ENCODE results near the gene BCAS1.
"Not testable (repeated sequence)": the region's sequence is repeated elsewhere in the genome, so short reads cannot be mapped to it uniquely, and the experiment has no call there.

Gene BCAS1

GRCh38 chr20:53933232-53933846 lies 137.1 kb downstream of the BCAS1 start (continued):
- TF ChIP-seq, protein P1, sequence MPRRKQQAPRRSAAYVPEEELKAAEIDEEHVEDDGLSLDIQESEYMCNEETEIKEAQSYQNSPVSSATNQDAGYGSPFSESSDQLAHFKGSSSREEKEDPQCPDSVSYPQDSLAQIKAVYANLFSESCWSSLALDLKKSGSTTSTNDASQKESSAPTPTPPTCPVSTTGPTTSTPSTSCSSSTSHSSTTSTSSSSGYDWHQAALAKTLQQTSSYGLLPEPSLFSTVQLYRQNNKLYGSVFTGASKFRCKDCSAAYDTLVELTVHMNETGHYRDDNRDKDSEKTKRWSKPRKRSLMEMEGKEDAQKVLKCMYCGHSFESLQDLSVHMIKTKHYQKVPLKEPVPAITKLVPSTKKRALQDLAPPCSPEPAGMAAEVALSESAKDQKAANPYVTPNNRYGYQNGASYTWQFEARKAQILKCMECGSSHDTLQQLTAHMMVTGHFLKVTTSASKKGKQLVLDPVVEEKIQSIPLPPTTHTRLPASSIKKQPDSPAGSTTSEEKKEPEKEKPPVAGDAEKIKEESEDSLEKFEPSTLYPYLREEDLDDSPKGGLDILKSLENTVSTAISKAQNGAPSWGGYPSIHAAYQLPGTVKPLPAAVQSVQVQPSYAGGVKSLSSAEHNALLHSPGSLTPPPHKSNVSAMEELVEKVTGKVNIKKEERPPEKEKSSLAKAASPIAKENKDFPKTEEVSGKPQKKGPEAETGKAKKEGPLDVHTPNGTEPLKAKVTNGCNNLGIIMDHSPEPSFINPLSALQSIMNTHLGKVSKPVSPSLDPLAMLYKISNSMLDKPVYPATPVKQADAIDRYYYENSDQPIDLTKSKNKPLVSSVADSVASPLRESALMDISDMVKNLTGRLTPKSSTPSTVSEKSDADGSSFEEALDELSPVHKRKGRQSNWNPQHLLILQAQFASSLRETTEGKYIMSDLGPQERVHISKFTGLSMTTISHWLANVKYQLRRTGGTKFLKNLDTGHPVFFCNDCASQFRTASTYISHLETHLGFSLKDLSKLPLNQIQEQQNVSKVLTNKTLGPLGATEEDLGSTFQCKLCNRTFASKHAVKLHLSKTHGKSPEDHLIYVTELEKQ (tag by site-specific recombination; IDR thresholded peaks at IDR 0.05; ENCODE audit: borderline replicate concordance): no peak
- TF ChIP-seq ZNF132 (tag by site-specific recombination; IDR thresholded peaks at IDR 0.05; ENCODE audit: borderline replicate concordance) (no peak), ZSCAN30 (tag by site-specific recombination; IDR thresholded peaks at IDR 0.05) (no peak), ZNF121 (tag by site-specific recombination; IDR thresholded peaks at IDR 0.05) (no peak)

DNA sequence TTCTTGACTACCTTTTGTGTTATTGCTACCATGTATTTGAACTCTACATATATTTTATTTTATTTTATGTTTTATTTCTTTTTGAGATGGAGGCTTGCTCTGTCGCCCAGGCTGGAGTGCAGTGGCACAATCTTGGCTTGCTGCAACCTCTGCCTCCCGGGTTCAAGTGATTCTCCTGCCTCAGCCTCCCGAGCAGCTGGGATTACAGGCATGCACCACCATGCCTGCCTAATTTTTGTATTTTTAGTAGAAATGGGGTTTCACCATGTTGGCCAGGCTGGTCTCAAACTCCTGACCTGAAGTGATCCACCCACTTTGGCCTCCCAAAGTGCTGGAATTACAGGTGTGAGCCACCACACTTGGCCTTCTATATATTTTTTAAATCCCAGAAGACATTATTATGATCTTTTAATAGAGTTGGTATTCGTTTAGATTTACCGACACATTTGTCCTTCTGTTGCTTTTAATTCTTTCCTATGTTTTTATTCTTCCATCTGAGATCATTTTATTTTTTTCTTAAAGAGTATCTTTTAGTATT lies 137.7 kb downstream of the BCAS1 start:
- CTCF ChIA-PET: interaction anchor here (0.6 to 0.7 kb wide), 2 partner anchors 96 to 1965 kb away, joined by 3 to 4 read pairs; no protein-coding TSS in a partner anchor
- H3K27ac ChIP-seq (ENCODE audit: extremely low read depth, low read depth, low read length); POLR2A ChIA-PET; H3K4me3 ChIP-seq (ENCODE audit: low read depth, low read length); H3K4me1 ChIP-seq (ENCODE audit: control insufficient read depth, insufficient read depth, low read length); H3K36me3 ChIP-seq (ENCODE audit: control insufficient read depth in 2 of 2, insufficient read depth in 1 of 2, low read length in 2 of 2); H3K9me3 ChIP-seq (ENCODE audit: control insufficient read depth, insufficient read depth, low read depth, low read length): not testable (repeated sequence)

DNA sequence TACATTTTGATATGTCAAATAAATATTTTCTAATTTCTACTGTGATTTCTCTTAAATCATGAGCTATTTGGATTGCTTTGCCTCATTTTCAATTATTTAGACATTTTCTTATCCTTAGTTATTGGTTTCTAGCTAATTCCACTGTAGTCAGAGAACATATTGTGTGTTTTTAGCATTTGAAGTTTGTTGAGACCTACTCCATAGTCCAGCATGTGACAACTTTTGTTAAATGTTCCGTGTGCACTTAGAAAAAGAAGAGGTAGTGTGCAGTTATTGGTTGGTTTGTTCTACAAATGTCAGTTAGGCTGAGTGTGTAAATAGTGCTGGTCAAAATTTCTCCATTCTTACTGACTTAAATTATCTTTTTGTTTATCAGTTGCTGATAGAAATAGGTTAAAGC lies 138.8 kb downstream of the BCAS1 start:
- TF ChIP-seq KLF8 (tag by site-specific recombination; IDR thresholded peaks at IDR 0.05): no peak
- H3K36me3 ChIP-seq (ENCODE audit: control insufficient read depth in 2 of 2, insufficient read depth in 1 of 2, low read length in 2 of 2): no peaks in the 10 kb centered on the region
- no peaks in the 10 kb centered on the region; the same call in 1 of the 2 replicates for H3K4me1 ChIP-seq (ENCODE audit: control insufficient read depth, insufficient read depth, low read length)
- ChIA-PET POLR2A (no interaction called here), CTCF (interaction anchor here (0.7 to 2.5 kb wide), 3 partner anchors 9 to 171 kb away, joined by 3 to 16 read pairs (median 3); no protein-coding TSS in a partner anchor)
- no peak overlapping the region for H3K4me3 ChIP-seq (ENCODE audit: low read depth, low read length)
- no peaks in the 10 kb centered on the region for H3K9me3 ChIP-seq (ENCODE audit: control insufficient read depth, insufficient read depth, low read depth, low read length)
- H3K27ac ChIP-seq (ENCODE audit: extremely low read depth, low read depth, low read length): no peak overlapping the region

DNA sequence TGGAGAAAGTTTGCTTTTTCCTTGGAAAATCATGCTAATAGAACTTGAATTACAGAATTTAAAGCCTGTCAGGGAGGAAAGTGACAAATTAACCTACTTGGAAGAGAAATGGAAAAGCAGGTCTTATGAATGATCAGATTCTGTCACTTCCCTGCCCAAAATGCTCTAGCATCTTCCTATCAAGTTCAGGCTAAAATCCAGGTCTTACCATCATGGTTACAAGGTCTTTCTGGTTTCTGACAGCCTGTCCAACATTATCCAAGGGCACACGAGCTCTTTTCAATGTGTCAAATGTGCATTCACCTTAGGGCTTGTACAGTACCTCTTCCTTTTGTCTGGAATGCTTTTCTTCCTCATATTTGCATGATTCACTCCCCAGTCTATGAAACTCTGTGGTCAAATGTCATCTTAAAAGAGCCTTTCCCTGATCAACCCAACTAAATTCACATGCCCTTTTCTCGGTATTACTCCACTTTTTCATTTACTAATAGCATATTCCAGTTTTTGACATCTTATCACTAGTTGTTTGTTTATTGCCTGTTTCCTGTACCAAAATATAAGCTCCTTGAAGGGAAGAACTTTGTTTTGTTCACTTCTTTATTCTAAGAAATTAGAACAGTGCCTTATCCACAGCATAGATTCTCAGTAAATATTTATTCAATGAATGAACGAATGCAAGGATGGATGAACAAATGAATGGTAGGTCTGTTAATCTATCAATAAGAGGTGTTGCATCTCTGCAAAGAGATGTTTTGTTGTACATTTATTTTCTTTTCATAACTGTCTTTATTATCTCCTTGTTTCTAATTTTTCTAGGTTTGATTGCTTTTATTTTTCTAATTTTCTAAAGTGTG lies 139.5 kb downstream of the BCAS1 start:
- no peak overlapping the region for H3K27ac ChIP-seq (ENCODE audit: extremely low read depth, low read depth, low read length)
- no peaks in the 10 kb centered on the region for H3K9me3 ChIP-seq (ENCODE audit: control insufficient read depth, insufficient read depth, low read depth, low read length)
- no peaks in the 10 kb centered on the region for H3K36me3 ChIP-seq (ENCODE audit: control insufficient read depth in 2 of 2, insufficient read depth in 1 of 2, low read length in 2 of 2)
- no peaks in the 10 kb centered on the region; the same call in 1 of the 2 replicates for H3K4me1 ChIP-seq (ENCODE audit: control insufficient read depth, insufficient read depth, low read length)
- ChIA-PET POLR2A (no interaction called here), CTCF (interaction anchor here (0.6 to 2.5 kb wide), 3 partner anchors 9 to 352 kb away, joined by 3 to 16 read pairs (median 3); no protein-coding TSS in a partner anchor)
- H3K4me3 ChIP-seq (ENCODE audit: low read depth, low read length): no peak overlapping the region
- TF ChIP-seq MYNN (tag by site-specific recombination; IDR thresholded peaks at IDR 0.05; ENCODE audit: borderline replicate concordance) (no peak), ZNF311 (tag by site-specific recombination; IDR thresholded peaks at IDR 0.05; ENCODE audit: borderline replicate concordance) (no peak), IKZF3 (tag by site-specific recombination; IDR thresholded peaks at IDR 0.05) (no peak), TRIM28 (IDR thresholded peaks at IDR 0.05; ENCODE audit: borderline replicate concordance, low read length) (no peak), ZNF791 (tag by site-specific recombination; IDR thresholded peaks at IDR 0.05) (no peak), ZBTB17 (tag by site-specific recombination; IDR thresholded peaks at IDR 0.05) (no peak), ZNF366 (tag by site-specific recombination; conservative IDR thresholded peaks at IDR 0.05) (no peak), ZNF837 (tag by site-specific recombination; IDR thresholded peaks at IDR 0.05) (no peak), FEZF1 (tag by site-specific recombination; IDR thresholded peaks at IDR 0.05) (no peak)
- TF ChIP-seq, protein P2, sequence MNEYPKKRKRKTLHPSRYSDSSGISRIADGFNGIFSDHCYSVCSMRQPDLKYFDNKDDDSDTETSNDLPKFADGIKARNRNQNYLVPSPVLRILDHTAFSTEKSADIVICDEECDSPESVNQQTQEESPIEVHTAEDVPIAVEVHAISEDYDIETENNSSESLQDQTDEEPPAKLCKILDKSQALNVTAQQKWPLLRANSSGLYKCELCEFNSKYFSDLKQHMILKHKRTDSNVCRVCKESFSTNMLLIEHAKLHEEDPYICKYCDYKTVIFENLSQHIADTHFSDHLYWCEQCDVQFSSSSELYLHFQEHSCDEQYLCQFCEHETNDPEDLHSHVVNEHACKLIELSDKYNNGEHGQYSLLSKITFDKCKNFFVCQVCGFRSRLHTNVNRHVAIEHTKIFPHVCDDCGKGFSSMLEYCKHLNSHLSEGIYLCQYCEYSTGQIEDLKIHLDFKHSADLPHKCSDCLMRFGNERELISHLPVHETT (tag by site-specific recombination; IDR thresholded peaks at IDR 0.05): no peak
- TF ChIP-seq, protein P3, sequence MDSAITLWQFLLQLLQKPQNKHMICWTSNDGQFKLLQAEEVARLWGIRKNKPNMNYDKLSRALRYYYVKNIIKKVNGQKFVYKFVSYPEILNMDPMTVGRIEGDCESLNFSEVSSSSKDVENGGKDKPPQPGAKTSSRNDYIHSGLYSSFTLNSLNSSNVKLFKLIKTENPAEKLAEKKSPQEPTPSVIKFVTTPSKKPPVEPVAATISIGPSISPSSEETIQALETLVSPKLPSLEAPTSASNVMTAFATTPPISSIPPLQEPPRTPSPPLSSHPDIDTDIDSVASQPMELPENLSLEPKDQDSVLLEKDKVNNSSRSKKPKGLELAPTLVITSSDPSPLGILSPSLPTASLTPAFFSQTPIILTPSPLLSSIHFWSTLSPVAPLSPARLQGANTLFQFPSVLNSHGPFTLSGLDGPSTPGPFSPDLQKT (IDR thresholded peaks at IDR 0.05; ENCODE audit: borderline replicate concordance, low read depth, low read length): no peak
- TF ChIP-seq, protein P1 (tag by site-specific recombination; IDR thresholded peaks at IDR 0.05; ENCODE audit: borderline replicate concordance): no peak

Data from HEK293 (cell line).